HG03045 (cell line): ENCODE data around the gene SPDYE5.
"Not testable (repeated sequence)": the region's sequence is repeated elsewhere in the genome, so short reads cannot be mapped to it uniquely, and the experiment has no call there.

ENCODE experiments used
- ATAC-seq: cut with Tn5 transposase; IDR thresholded peaks from one replicate; pipeline ENCODE4 v1.9.1; 2021; ENCODE audit warnings: mild to moderate bottlenecking, moderate library complexity; ENCODE audit not compliant: unreplicated experiment

The SPDYE5 gene

GRCh38 chr7:75492020-75492419 is at the start of gene SPDYE5:
Gene SPDYE5, plus strand, starts transcription at chr7:75492320. Its CDS starts 1,728 bp downstream, at chr7:75494048.
- ATAC-seq, result not testable (repeated sequence)

GRCh38 chr7:75442465-75443111 is 49.5 kb upstream of the SPDYE5 start:
- ATAC-seq, result peak; percentile 89

GRCh38 chr7:75449946-75450345 is 42.2 kb upstream of the SPDYE5 start:
- ATAC-seq, result not testable (repeated sequence)

GRCh38 chr7:75452494-75452955 is 39.6 kb upstream of the SPDYE5 start:
- ATAC-seq, result peak; percentile 70

- ATAC-seq, result not testable (repeated sequence)
Measured at GRCh38 chr7:75456403-75456802, 35.7 kb upstream of the SPDYE5 start.

GRCh38 chr7:75458034-75458433 is 34.1 kb upstream of the SPDYE5 start:
- ATAC-seq, result not testable (repeated sequence)

GRCh38 chr7:75460541-75460940 is 31.6 kb upstream of the SPDYE5 start:
- ATAC-seq, result not testable (repeated sequence)

GRCh38 chr7:75470166-75470565 is 22.0 kb upstream of the SPDYE5 start:
- ATAC-seq, result not testable (repeated sequence)

GRCh38 chr7:75477457-75477856 is 14.7 kb upstream of the SPDYE5 start:
- ATAC-seq, result not testable (repeated sequence)

GRCh38 chr7:75480313-75480712 is 11.8 kb upstream of the SPDYE5 start:
- not testable (repeated sequence) for ATAC-seq

GRCh38 chr7:75485355-75485978 is 6.7 kb upstream of the SPDYE5 start:
- peak; percentile 6 for ATAC-seq

GRCh38 chr7:75485979-75486643 is 6.0 kb upstream of the SPDYE5 start, which contains the start of gene POM121C:
Gene POM121C, minus strand, starts transcription at chr7:75486299. Its CDS starts 44,803 bp downstream, at chr7:75441496.
- ATAC-seq, result peak; percentile 99

- ATAC-seq, result not testable (repeated sequence)
Measured at GRCh38 chr7:75509033-75509432, 16.9 kb downstream of the SPDYE5 start.

GRCh38 chr7:75518842-75519241 is 26.7 kb downstream of the SPDYE5 start:
- ATAC-seq, result not testable (repeated sequence)

GRCh38 chr7:75521727-75522126 is 29.6 kb downstream of the SPDYE5 start:
- ATAC-seq, result not testable (repeated sequence)

GRCh38 chr7:75527224-75527722 is 35.2 kb downstream of the SPDYE5 start:
- ATAC-seq, result not testable (repeated sequence)

- ATAC-seq, result no peak
Measured at GRCh38 chr7:75531359-75531821, 39.3 kb downstream of the SPDYE5 start.

GRCh38 chr7:75532639-75533038 is 40.5 kb downstream of the SPDYE5 start:
- ATAC-seq, result no peak

- no peak for ATAC-seq
Measured at GRCh38 chr7:75533926-75534325, 41.8 kb downstream of the SPDYE5 start.

GRCh38 chr7:75534727-75535307 is 42.7 kb downstream of the SPDYE5 start:
- ATAC-seq, result no peak

GRCh38 chr7:75536491-75536890 is 44.4 kb downstream of the SPDYE5 start:
- no peak for ATAC-seq
